GM19099 (cell line): ENCODE measurements around the gene NKD1.

Experiments
- POLR2A ChIP-seq: IDR thresholded peaks from 3 replicates; pipeline ENCODE4 v1.6.1; 2011; ENCODE audit warnings: low read depth; ENCODE audit not compliant: insufficient read length; ENCODE audit errors: extremely low read depth

NKD1 gene

GRCh38 chr16:50516401-50516800, 31.8 kb upstream of the NKD1 start:
- TF ChIP-seq POLR2A = no peak

- no peak for TF ChIP-seq POLR2A
Measured at GRCh38 chr16:50516890-50517289, 31.3 kb upstream of the NKD1 start.

- no peak for TF ChIP-seq POLR2A
Measured at GRCh38 chr16:50517450-50518252, 30.5 kb upstream of the NKD1 start.

GRCh38 chr16:50519001-50519400, 29.2 kb upstream of the NKD1 start:
- TF ChIP-seq POLR2A = no peak

GRCh38 chr16:50519602-50520001, 28.6 kb upstream of the NKD1 start:
- TF ChIP-seq POLR2A = no peak

GRCh38 chr16:50520451-50521245, 27.5 kb upstream of the NKD1 start:
- no peak for TF ChIP-seq POLR2A

- TF ChIP-seq POLR2A = no peak
Measured at GRCh38 chr16:50521246-50521900, 26.8 kb upstream of the NKD1 start.

- no peak for TF ChIP-seq POLR2A
Measured at GRCh38 chr16:50522324-50522723, 25.9 kb upstream of the NKD1 start.

GRCh38 chr16:50523710-50524109, 24.5 kb upstream of the NKD1 start:
- TF ChIP-seq POLR2A = no peak

GRCh38 chr16:50525262-50525661, 22.9 kb upstream of the NKD1 start:
- TF ChIP-seq POLR2A = no peak

- no peak for TF ChIP-seq POLR2A
Measured at GRCh38 chr16:50525716-50526115, 22.5 kb upstream of the NKD1 start.

GRCh38 chr16:50526249-50526648, 21.9 kb upstream of the NKD1 start:
- no peak for TF ChIP-seq POLR2A

GRCh38 chr16:50526796-50527195, 21.4 kb upstream of the NKD1 start:
- TF ChIP-seq POLR2A = no peak

- no peak for TF ChIP-seq POLR2A
Measured at GRCh38 chr16:50528820-50529219, 19.4 kb upstream of the NKD1 start.

- no peak for TF ChIP-seq POLR2A
Measured at GRCh38 chr16:50529334-50529733, 18.9 kb upstream of the NKD1 start.

- TF ChIP-seq POLR2A = no peak
Measured at GRCh38 chr16:50530277-50531236, 17.6 kb upstream of the NKD1 start.
